GM21528 (cell line): ENCODE measurements around the gene TBL1X.

Source experiments
- ATAC-seq: cut with Tn5 transposase; IDR thresholded peaks from one replicate; pipeline ENCODE4 v1.9.1; 2021; ENCODE audit warnings: mild to moderate bottlenecking, moderate library complexity; ENCODE audit not compliant: unreplicated experiment, low FRiP score

TBL1X gene

GRCh38 chrX:9493936-9494335 is 29.1 kb downstream of the TBL1X start:
- ATAC-seq = no peak

GRCh38 chrX:9494771-9495170 is 29.9 kb downstream of the TBL1X start:
- ATAC-seq = no peak

- no peak for ATAC-seq
Observed at GRCh38 chrX:9495496-9495895, 30.6 kb downstream of the TBL1X start.

GRCh38 chrX:9498236-9498635 is 33.4 kb downstream of the TBL1X start:
- no peak for ATAC-seq

DNA sequence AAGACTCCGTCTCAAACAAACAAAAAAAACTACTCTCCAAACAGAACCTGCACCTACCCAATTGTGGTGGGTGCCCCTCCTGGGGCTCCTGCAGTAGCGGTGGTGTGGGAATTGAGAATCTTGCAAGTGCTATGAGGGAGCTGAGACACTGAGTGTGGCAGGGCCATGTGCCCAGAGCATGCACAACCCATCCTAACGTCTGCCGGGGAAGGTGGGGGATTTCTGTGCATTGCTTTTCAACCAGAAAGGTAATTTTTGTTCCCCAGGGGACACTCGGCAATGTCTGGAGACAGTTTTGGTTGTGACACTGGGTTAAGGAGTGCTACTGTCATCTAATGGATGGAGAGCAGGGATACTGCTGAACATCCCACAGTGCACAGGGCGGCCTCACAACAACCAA is 35.7 kb downstream of the TBL1X start:
- no peak for ATAC-seq

- ATAC-seq = no peak
Observed at GRCh38 chrX:9501362-9501761, 36.5 kb downstream of the TBL1X start.

DNA sequence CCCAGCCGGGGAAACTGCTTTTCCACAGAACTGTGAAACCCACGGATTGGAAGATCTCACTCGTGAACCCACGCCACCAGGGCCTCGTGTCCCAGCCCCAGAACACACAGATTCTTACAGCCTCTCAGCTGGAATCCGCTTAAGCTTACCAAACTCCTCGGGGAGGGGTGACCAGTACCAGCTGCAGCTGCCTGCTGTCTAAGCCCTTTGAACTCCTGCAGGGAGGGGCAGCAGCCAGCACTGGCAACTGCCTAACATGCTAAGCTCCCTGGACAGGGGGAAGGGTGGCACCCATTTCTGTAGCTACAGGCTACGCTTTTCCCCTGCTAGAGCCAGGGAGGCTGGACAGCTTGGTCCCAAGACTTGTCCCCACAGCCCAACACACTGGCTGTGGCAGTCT is 38.4 kb downstream of the TBL1X start:
- ATAC-seq = no peak

- ATAC-seq = no peak
Observed at GRCh38 chrX:9510366-9510765, 45.5 kb downstream of the TBL1X start.

GRCh38 chrX:9510980-9511379 is 46.1 kb downstream of the TBL1X start:
- ATAC-seq = no peak

- no peak for ATAC-seq
Observed at GRCh38 chrX:9515489-9515888, 50.6 kb downstream of the TBL1X start.

- no peak for ATAC-seq
Observed at GRCh38 chrX:9515973-9516538, 51.2 kb downstream of the TBL1X start.

- ATAC-seq = no peak
Observed at GRCh38 chrX:9516635-9517034, 51.8 kb downstream of the TBL1X start.

DNA sequence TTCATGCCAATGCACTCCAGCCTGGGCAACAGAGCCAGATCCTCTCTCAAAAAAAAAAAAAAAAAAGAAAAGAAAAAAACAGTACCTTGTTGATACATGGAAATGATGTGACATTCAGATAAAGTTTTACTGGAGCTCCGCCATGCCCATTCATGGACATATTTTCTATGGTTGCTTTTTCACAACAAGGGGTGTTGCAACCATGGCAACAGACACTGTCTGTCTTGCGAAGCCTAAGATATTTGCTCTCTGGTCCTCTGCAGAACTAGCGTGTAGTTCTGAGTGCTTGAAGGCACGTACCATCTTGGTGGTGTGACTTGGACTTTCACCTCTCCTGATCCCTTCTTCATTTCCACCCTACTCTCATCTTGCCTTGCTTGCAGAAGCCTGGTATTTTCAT is 53.2 kb downstream of the TBL1X start:
- ATAC-seq = no peak

GRCh38 chrX:9518889-9519288 is 54.0 kb downstream of the TBL1X start:
- no peak for ATAC-seq

GRCh38 chrX:9519546-9520216 is 54.8 kb downstream of the TBL1X start:
- ATAC-seq = no peak

GRCh38 chrX:9520217-9520590 is 55.3 kb downstream of the TBL1X start:
- ATAC-seq = no peak

GRCh38 chrX:9522378-9523155 is 57.7 kb downstream of the TBL1X start:
- no peak for ATAC-seq

DNA sequence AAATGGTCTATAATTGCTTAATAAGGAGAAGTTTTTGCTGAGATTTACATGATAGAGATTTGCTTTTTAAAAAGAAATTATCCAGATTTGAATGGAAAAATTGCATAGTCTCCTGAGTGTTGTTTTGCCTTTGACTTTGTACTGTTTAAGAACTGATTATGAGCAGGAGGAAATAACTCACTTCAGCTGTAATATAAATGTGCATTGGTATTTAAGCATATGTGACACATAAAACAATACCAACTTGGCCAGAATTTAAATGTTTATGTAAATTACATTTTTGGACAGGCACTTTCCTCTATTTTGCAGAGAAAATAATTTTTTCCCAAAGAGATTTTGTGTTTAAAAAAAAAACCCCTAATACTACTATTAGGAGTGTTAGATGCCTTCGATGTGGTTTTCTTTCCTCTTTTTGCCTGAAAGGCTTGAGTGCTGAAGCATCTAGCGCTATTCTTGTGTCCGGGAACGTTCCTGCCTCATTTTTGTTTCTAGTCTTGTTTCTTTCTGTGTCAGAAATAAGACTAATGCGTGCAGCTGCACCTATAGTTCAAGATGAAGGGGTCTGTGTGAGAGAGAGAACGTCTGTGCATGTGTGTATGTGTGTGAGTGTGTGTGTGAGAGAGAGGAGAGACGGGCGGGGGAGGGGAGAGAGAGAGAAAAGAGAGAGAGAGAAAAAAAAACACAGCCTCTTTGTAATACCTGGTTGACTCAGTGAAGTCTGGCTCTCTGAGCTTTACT is 60.8 kb downstream of the TBL1X start:
- ATAC-seq = no peak

DNA sequence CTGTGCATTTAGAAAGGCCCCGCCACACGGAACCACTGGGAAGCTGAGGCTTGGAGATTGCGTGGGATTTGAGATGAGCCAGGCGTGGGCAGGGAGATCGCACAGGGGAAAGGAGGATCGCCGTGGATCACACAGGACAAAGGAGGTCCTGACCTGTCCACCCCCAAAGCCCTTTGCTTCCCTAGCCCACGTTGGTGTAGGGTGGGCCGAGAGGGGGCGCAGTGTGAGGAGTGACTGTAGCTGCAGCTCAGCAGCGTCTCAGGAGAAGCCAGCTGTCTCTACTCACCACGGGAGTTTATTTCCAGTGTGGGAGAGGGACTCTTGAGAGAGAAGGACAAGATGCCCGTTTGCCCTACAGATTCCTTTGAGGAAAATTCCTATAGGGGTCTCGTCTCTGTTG is 62.1 kb downstream of the TBL1X start:
- ATAC-seq = no peak

DNA sequence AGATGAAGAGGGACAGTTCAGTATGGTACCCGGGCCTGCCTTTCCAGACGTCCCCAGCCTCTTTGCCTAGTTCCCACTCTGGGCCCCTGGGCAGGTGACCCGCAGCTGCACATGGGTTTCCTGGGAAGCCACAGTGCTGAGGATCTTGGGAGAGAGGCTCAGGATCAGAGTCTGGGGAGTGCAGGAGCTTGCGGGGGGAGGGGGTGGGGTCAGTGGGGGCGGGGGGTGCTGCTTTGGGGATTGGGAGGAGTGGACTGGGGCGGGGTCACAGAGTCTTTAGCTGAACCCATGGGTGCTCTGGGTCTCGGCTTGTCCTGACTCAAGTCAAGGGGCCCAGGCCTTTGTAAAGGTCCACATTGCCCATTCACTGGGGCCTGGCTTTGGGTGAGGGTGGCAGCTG is 63.6 kb downstream of the TBL1X start:
- ATAC-seq = no peak

DNA sequence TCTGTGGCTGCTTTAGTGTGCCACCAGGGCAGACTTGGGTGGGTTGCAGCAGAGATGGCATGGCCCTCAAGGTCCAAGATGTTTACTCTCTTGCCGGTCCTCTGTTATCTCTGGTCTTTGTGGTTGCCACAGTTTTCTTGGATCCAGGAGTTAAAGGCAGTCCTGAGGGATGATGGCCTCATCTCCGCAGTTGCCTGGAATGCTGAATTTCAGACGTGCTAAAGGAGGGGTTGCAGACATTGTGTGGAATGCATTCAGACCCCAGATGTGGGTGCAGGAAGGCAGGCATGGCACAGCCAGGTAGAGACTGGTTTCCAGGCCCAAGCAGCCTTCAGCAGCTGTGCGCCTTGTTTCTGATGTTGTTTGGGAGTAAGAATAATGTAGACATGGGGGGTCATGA is 64.4 kb downstream of the TBL1X start:
- ATAC-seq = no peak
